Hypothalamus (tissue), 51 donors: ENCODE data around the gene FAM180B.
"Not testable (repeated sequence)": the region's sequence is repeated elsewhere in the genome, so short reads cannot be mapped to it uniquely, and the experiment has no call there.

ENCODE experiments used
- DNase-seq, 51 donors: peaks; one replicate each; lab custom pipeline; 2025; lab: John Stamatoyannopoulos, UW

Gene FAM180B

DNA sequence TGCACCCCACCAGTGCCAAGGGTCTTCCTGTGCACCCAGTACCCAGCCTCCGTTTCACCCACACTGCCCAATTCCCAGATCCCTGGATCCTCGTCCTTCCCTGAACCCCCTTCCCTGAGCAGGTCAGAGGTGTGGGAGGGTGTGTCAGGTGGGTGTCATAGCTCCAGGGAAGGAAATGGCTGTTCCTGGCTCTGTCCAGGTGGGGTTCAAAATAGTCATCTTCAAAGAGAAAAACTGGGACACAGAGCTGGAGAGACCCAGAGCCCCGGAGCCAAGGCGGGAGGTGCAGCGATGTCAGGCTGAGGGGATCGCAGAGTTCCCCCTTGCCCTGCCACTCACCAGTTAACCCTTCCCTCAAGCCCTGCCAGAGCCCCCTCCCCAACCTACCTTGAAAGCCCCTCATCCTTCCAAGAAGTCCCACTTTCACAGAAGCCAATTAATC lies 7.0 kb downstream of the FAM180B start:
- DNase-seq, result no peak

GRCh38 chr11:47593934-47594855 lies 7.7 kb downstream of the FAM180B start, which contains the start of gene C1QTNF4:
TSS of gene C1QTNF4 (minus strand) at chr11:47594411. CDS start at chr11:47590810, 3,601 bp downstream.
- DNase-seq, result no peak

- DNase-seq, result peak in 17 of 51 donors; percentile 24 to 65 (median 45)
These were observed 8.6 kb downstream of the FAM180B start for GRCh38 chr11:47595029-47595428.

DNA sequence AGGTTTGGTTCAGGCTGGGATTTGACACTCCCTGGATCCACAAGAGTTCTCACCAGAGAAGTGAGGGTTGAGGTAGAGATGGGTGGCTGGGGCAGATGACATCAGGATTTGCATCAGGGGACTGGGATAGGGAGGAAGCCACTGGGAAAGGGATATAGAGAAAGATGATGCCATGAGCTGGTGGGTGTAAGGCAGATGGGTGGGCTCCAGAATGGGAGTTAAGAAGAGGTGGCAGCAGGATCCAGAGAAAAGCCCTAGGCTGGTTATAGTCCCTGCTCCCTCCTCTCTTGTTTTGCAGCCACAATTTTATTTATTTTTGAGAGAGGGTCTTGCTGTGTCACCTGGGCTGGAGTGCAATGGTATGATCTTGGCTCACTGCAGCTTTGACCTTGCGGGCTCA lies 9.5 kb downstream of the FAM180B start:
- no peak for DNase-seq

DNA sequence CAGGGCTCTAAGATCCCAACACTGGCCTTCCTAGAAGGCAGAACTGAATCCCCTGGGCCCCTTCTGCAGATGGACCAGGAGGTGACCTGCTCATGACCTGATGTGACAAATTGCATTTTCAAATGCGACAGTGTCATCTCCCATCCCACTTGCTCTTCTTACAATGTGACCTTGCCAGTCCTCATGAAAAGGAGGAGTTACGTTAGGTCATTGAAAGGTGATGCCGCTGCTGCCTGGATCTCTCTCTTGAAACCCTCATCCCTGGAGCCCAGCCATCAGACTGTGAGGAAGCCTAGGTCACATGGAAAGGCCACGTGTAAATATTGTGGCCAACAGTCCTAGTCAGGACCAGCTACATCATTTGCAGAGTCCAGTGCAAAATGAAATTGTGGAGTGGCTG lies 13.4 kb downstream of the FAM180B start:
- DNase-seq, result no peak

- no peak for DNase-seq
These were observed 16.8 kb downstream of the FAM180B start for GRCh38 chr11:47603295-47603694.

DNA sequence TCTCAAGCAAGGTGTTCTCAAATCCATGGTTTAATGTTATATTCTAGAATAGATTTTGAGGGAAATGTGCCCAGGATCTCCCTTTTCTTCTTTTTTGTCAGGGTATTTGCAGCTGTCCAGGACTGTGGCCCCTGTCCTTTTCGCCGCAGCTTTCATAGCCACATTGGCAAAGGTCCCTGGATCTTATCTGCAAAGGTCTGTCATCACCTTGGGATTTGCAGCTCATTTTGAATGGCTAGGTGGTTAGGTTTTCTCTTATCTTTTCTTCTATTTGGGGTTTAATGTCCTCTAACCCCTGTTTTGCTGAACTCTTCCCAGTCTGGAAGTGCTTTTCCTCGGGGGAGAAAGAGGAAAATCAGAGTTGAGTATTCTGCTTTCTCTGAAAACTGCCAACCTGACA lies 19.4 kb downstream of the FAM180B start:
- no peak for DNase-seq

GRCh38 chr11:47606731-47607130 lies 20.3 kb downstream of the FAM180B start:
- no peak for DNase-seq

DNA sequence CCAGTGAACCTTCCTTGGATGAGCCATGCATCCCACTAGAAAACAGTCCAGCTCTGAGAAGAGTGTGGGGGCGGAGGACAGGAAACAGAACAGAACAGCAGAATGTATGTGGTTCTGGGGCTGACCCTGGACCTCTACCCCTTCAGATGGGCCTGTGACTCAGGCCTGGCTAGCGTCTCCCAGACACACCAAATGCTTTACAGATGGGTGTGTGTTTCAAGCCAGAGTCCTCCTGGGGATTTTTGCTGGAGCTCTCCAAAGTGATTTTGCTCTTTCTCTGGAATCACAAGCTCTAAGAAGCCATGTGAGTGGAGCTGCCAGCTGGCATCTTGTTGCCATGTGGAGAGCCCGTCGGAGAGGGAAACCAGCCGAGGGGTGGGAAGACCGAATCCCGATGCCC lies 20.9 kb downstream of the FAM180B start:
- DNase-seq, result peak in 2 of 51 donors; percentile 22 to 28

DNA sequence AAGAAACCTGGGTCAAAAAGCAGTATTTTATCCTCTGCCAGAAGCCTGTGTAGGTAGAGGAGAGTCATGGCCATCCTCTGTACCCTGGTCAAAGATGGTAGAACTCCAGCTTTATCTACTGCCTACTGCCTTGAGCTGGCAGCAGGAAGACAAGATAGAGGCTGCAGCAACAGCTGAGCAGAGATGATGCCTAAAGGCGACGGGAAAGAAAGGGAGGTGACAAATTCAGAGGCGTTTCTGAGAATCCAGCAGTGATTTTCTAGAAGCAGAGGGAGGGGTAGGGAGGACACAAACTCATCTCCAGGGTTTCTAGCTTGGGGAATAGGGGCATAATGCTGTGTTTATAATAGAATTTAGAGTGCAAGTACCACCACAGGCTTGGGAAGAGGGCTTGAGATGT lies 23.2 kb downstream of the FAM180B start:
- DNase-seq, result peak in 2 of 51 donors; percentile 23 to 36

- DNase-seq, result peak in 9 of 51 donors; percentile 20 to 46 (median 26)
These were observed 24.9 kb downstream of the FAM180B start for GRCh38 chr11:47611348-47611794.

- DNase-seq, result no peak
These were observed 28.8 kb downstream of the FAM180B start for GRCh38 chr11:47615249-47615648.

DNA sequence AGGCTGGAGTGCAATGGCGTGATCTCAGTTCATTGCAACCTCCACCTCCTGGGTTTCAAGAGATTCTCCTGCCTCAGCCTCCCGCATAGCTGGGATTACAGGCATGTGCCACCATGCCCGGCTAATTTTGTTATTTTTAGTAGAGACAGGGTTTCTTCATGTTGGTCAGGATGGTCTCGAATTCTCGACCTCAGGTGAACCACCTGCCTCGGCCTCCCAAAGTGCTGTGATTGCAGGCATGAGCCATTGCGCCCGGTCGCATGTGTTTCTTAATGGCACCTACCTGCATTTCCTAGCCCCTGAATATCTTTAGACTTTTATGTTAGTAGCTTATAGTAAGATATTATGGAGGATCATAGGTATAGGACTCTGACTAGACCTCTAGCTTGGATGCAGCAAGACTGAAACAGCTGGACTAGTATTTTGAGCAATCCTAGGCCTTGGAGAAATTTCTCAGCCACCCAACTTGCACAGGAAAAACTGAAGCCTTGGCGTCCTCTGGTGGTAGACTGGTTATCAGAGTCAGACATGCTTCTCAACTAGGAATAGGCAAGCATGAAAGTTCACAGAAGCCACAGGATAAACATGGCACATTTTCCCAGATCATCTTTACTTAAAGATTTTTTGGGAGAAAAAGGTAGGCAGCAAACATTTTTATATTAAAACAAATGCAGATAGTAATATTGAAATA lies 30.4 kb downstream of the FAM180B start:
- DNase-seq, result peak in 20 of 51 donors; percentile 3 to 67 (median 40)

DNA sequence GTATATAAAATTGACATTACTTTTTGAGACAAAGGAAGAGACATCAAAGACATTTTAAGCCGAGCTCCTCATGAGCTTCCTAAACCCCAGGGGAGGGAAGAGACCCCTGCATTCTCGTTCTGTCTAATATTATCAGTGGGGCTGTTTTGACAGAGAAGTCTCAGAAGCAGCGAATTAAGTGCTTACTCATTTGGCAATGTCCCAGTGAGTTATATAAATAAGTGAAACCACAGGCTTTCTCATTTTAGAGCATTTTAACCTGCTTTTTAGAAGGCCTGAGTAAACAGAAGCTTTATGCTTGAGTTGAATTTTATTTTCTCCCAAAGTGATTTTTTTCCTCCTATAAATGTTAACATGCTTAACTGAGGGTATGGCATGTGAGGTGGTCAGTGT lies 30.9 kb downstream of the FAM180B start:
- no peak for DNase-seq

GRCh38 chr11:47620836-47621378 lies 34.4 kb downstream of the FAM180B start:
- no peak for DNase-seq

- no peak for DNase-seq
These were observed 39.8 kb downstream of the FAM180B start for GRCh38 chr11:47626234-47626633.

DNA sequence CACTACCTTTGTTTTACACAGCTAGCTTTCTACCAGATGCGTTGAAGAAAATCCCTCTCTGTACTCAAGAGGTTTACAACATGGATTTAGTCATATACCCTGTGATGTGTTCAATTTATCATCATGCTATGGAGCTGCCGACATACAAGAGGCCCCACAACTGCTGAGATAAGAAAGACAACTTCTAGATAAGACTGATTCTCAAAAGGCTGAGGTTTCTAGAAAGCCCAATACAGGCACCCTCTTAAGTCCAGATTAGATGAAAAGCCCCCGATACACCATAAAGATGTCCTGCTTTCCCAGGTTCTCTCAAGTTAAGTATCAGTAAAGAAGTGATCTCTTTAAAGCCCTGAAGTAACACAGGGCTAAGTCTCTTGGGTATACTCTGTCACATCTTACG lies 41.5 kb downstream of the FAM180B start:
- DNase-seq, result no peak

DNA sequence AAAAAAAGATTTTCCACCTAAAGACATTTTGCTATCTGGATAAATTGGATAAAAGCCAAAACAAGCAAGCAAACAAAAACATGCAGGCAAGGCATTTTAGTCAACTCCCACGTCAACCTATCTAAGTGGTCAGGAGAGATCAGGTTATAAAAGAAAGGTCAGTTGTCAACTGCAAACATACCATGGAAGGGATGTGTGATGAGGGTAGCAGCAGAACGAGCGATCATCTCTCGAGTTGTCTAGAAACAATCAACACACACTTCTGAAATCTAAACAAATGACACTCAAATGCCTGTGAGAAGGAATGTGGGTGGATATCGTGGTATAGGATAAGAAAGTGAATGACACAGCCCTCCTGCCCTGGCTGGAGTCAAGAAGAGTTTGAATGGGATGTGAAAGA lies 45.0 kb downstream of the FAM180B start:
- DNase-seq, result no peak

DNA sequence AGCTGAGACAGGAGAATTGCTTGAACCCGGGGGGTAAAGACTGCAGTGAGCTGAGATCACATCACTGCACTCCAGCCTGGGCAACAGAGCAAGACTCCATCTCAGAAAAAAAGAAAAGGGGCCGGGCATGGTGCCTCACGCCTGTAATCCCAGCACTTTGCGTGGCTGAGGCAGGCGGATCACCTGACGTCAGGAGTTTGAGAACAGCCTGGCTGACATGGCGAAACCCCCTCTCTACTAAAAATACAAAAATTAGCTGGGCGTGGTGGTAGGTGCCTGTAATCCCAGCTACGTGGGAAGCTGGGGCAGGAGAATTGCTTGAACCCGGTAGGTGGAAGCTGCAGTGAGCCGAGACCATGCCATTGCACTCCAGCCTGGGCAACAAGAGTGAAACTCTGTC lies 49.9 kb downstream of the FAM180B start:
- not testable (repeated sequence) for DNase-seq
